ENCODE results near the gene GPLD1. TPM values are rescaled to one million over a fixed set of nuclear protein-coding genes. Genes with fewer than 3 reads are reported as not detected.

The GPLD1 gene
- total and polyA plus RNA-seq, 2 experiments from 2014 or later = 3.8 to 11.1 TPM

DNA sequence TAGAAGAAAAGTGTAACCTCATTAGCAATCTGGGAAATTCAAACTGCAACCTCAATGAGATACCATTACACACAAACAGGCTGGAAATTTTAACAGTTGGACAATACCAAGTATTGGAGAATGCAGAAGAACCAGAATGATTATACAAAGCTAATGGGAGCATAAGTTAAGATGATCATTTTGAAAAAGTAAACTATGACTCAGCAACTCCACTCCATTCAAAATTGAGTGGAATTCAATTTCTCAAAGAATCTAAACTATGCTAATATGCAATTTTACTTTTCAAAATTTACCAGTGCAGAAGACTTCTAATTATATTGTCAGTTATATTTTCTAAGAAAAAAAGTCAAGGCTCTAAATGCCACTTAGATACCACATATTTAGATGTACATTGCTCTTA lies 17.2 kb downstream of the GPLD1 start:
- Histone ChIP-seq H3K4me3 (no peak overlapping the region), H3K79me2 (replicated peaks; ENCODE audit: insufficient read depth) (no peaks in the 10 kb centered on the region), H3K27ac (ENCODE audit: low read depth) (no peak overlapping the region), H3K36me3 (ENCODE audit: insufficient read depth) (no peaks in the 10 kb centered on the region), H2AFZ (no peak overlapping the region), H3K9me2 (ENCODE audit: insufficient read depth) (no peaks in the 10 kb centered on the region; the same call in 1 of the 2 replicates), H3K4me1 (ENCODE audit: insufficient read depth) (no peaks in the 10 kb centered on the region), H4K20me1 (replicated peaks; ENCODE audit: insufficient read depth) (no peaks in the 10 kb centered on the region), H3K27me3 (ENCODE audit: insufficient read depth) (no peaks in the 10 kb centered on the region), H3K4me2 (no peak overlapping the region), H3F3A (replicated peaks; ENCODE audit: low read depth) (no peaks in the 10 kb centered on the region)
- H3K9me3 Mint-ChIP-seq = no peaks in the 10 kb centered on the region
- H3K27me3 Mint-ChIP-seq (ENCODE audit: insufficient read depth, low read depth, poor library complexity) = peaks cover 4% of the 10 kb centered on the region
- H3K4me3 Mint-ChIP-seq = no peak overlapping the region
- peak overlapping the region; percentile 49; the same call in 1 of the 2 replicates for H3K27ac Mint-ChIP-seq
- no peaks in the 10 kb centered on the region for H3K4me1 Mint-ChIP-seq
- no peak for TF ChIP-seq STAT1 (IDR thresholded peaks at IDR 0.05; ENCODE audit: unreplicated experiment)
- no peak for TF ChIP-seq JUNB (IDR thresholded peaks at IDR 0.05; ENCODE audit: unreplicated experiment)
- TF ChIP-seq CREB1 (CRISPR knock-in tag; IDR thresholded peaks at IDR 0.05; ENCODE audit: low read depth) = no peak
- TF ChIP-seq ZNF331 (CRISPR knock-in tag; IDR thresholded peaks at IDR 0.05; ENCODE audit: low read depth) = no peak
- TF ChIP-seq, protein P1, sequence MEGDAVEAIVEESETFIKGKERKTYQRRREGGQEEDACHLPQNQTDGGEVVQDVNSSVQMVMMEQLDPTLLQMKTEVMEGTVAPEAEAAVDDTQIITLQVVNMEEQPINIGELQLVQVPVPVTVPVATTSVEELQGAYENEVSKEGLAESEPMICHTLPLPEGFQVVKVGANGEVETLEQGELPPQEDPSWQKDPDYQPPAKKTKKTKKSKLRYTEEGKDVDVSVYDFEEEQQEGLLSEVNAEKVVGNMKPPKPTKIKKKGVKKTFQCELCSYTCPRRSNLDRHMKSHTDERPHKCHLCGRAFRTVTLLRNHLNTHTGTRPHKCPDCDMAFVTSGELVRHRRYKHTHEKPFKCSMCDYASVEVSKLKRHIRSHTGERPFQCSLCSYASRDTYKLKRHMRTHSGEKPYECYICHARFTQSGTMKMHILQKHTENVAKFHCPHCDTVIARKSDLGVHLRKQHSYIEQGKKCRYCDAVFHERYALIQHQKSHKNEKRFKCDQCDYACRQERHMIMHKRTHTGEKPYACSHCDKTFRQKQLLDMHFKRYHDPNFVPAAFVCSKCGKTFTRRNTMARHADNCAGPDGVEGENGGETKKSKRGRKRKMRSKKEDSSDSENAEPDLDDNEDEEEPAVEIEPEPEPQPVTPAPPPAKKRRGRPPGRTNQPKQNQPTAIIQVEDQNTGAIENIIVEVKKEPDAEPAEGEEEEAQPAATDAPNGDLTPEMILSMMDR (conservative IDR thresholded peaks at IDR 0.05; ENCODE audit: low read depth in 2 of 2) = no peak
- TF ChIP-seq ZNF114 (CRISPR knock-in tag; IDR thresholded peaks at IDR 0.05) = no peak
- TF ChIP-seq, protein P2, sequence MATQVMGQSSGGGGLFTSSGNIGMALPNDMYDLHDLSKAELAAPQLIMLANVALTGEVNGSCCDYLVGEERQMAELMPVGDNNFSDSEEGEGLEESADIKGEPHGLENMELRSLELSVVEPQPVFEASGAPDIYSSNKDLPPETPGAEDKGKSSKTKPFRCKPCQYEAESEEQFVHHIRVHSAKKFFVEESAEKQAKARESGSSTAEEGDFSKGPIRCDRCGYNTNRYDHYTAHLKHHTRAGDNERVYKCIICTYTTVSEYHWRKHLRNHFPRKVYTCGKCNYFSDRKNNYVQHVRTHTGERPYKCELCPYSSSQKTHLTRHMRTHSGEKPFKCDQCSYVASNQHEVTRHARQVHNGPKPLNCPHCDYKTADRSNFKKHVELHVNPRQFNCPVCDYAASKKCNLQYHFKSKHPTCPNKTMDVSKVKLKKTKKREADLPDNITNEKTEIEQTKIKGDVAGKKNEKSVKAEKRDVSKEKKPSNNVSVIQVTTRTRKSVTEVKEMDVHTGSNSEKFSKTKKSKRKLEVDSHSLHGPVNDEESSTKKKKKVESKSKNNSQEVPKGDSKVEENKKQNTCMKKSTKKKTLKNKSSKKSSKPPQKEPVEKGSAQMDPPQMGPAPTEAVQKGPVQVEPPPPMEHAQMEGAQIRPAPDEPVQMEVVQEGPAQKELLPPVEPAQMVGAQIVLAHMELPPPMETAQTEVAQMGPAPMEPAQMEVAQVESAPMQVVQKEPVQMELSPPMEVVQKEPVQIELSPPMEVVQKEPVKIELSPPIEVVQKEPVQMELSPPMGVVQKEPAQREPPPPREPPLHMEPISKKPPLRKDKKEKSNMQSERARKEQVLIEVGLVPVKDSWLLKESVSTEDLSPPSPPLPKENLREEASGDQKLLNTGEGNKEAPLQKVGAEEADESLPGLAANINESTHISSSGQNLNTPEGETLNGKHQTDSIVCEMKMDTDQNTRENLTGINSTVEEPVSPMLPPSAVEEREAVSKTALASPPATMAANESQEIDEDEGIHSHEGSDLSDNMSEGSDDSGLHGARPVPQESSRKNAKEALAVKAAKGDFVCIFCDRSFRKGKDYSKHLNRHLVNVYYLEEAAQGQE (IDR thresholded peaks at IDR 0.05; ENCODE audit: unreplicated experiment) = no peak
- TF ChIP-seq, protein P3, sequence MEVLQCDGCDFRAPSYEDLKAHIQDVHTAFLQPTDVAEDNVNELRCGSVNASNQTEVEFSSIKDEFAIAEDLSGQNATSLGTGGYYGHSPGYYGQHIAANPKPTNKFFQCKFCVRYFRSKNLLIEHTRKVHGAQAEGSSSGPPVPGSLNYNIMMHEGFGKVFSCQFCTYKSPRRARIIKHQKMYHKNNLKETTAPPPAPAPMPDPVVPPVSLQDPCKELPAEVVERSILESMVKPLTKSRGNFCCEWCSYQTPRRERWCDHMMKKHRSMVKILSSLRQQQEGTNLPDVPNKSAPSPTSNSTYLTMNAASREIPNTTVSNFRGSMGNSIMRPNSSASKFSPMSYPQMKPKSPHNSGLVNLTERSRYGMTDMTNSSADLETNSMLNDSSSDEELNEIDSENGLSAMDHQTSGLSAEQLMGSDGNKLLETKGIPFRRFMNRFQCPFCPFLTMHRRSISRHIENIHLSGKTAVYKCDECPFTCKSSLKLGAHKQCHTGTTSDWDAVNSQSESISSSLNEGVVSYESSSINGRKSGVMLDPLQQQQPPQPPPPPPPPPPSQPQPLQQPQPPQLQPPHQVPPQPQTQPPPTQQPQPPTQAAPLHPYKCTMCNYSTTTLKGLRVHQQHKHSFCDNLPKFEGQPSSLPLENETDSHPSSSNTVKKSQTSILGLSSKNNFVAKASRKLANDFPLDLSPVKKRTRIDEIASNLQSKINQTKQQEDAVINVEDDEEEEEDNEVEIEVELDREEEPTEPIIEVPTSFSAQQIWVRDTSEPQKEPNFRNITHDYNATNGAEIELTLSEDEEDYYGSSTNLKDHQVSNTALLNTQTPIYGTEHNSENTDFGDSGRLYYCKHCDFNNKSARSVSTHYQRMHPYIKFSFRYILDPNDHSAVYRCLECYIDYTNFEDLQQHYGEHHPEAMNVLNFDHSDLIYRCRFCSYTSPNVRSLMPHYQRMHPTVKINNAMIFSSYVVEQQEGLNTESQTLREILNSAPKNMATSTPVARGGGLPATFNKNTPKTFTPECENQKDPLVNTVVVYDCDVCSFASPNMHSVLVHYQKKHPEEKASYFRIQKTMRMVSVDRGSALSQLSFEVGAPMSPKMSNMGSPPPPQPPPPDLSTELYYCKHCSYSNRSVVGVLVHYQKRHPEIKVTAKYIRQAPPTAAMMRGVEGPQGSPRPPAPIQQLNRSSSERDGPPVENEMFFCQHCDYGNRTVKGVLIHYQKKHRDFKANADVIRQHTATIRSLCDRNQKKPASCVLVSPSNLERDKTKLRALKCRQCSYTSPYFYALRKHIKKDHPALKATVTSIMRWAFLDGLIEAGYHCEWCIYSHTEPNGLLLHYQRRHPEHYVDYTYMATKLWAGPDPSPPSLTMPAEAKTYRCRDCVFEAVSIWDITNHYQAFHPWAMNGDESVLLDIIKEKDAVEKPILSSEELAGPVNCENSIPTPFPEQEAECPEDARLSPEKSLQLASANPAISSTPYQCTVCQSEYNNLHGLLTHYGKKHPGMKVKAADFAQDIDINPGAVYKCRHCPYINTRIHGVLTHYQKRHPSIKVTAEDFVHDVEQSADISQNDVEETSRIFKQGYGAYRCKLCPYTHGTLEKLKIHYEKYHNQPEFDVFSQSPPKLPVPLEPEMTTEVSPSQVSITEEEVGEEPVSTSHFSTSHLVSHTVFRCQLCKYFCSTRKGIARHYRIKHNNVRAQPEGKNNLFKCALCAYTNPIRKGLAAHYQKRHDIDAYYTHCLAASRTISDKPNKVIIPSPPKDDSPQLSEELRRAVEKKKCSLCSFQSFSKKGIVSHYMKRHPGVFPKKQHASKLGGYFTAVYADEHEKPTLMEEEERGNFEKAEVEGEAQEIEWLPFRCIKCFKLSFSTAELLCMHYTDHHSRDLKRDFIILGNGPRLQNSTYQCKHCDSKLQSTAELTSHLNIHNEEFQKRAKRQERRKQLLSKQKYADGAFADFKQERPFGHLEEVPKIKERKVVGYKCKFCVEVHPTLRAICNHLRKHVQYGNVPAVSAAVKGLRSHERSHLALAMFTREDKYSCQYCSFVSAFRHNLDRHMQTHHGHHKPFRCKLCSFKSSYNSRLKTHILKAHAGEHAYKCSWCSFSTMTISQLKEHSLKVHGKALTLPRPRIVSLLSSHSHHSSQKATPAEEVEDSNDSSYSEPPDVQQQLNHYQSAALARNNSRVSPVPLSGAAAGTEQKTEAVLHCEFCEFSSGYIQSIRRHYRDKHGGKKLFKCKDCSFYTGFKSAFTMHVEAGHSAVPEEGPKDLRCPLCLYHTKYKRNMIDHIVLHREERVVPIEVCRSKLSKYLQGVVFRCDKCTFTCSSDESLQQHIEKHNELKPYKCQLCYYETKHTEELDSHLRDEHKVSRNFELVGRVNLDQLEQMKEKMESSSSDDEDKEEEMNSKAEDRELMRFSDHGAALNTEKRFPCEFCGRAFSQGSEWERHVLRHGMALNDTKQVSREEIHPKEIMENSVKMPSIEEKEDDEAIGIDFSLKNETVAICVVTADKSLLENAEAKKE (CRISPR knock-in tag; IDR thresholded peaks at IDR 0.05) = no peak
- TF ChIP-seq EZH2 (IDR thresholded peaks at IDR 0.05; ENCODE audit: low read depth, unreplicated experiment) = no peak
- no peak for TF ChIP-seq POLR2AphosphoS5 (IDR thresholded peaks at IDR 0.05; ENCODE audit: low read depth)
- TF ChIP-seq, protein P4, sequence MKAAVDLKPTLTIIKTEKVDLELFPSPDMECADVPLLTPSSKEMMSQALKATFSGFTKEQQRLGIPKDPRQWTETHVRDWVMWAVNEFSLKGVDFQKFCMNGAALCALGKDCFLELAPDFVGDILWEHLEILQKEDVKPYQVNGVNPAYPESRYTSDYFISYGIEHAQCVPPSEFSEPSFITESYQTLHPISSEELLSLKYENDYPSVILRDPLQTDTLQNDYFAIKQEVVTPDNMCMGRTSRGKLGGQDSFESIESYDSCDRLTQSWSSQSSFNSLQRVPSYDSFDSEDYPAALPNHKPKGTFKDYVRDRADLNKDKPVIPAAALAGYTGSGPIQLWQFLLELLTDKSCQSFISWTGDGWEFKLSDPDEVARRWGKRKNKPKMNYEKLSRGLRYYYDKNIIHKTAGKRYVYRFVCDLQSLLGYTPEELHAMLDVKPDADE (IDR thresholded peaks at IDR 0.05) = no peak
- no peak for TF ChIP-seq EZH2phosphoT487 (IDR thresholded peaks at IDR 0.05; ENCODE audit: unreplicated experiment)
- TF ChIP-seq NANOG (IDR thresholded peaks at IDR 0.05; ENCODE audit: borderline replicate concordance) = no peak
- ATAC-seq = no peak
- 0 out of 3 replicates have a peak, but pooled peaks cover 3% of the 10 kb centered on the region for H3K36me3 Mint-ChIP-seq (ENCODE audit: low read depth)
- no peak for DNase-seq (ENCODE audit: low spot score)

Data from GM23338 (cell line).